ENCODE results near the gene SCYGR8.
"Not testable (repeated sequence)": the region's sequence is repeated elsewhere in the genome, so short reads cannot be mapped to it uniquely, and the experiment has no call there.

DNA sequence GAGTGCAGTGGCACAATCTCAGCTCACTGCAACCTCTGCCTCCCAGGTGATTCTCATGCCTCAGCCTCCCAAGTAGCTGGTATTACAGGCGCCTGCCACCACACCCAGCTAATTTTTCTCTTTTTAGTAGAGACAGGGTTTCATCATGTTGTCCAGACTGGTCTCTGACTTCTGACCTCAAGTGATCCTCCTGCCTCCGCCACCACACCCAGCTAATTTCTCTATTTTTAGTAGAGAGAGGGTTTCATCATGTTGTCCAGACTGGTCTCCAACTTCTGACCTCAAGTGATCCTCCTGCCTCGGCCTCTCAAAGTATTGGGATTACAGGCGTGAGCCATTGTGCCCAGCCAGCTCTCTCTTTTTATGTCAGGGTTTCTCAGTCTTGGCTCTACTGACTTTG is 10.6 kb downstream of the SCYGR8 start:
- TF ChIP-seq SUZ12 (IDR thresholded peaks at IDR 0.05; ENCODE audit: extremely low read depth, insufficient read depth, insufficient read length); YY1 (IDR thresholded peaks at IDR 0.05; ENCODE audit: insufficient read depth, insufficient read length): not testable (repeated sequence)

Data from NT2/D1 (cell line).